K562 (cell line): ENCODE data around the gene NOSIP. TPM values are rescaled to one million over a fixed set of nuclear protein-coding genes. Genes with fewer than 3 reads are reported as not detected.

Source experiments
- ADNP ChIP-seq: fragments of 200-800 bp; sonication (Bioruptor generic); IDR thresholded peaks from 2 replicates; pipeline ENCODE4 v1.6.1; 2016; ENCODE audit warnings: missing genetic modification characterization, missing compliant biosample characterization
- COPS2 ChIP-seq: fragments of 450-650 bp; conservative IDR thresholded peaks from 2 replicates; pipeline ENCODE4 v1.6.1; 2016; ENCODE audit warnings: mild to moderate bottlenecking, moderate library complexity
- EP400 ChIP-seq: fragments of 450-650 bp; IDR thresholded peaks from 2 replicates; pipeline ENCODE4 v1.6.1; 2017; ENCODE audit warnings: antibody characterized with exemption, mild to moderate bottlenecking, moderate library complexity
- HOXB6 ChIP-seq: fragments of 250-450 bp; sonication (Bioruptor Pico); IDR thresholded peaks from 2 replicates; pipeline ENCODE4 v1.5.1; 2022; ENCODE audit warnings: mild to moderate bottlenecking, borderline replicate concordance
- JUND ChIP-seq, 2 experiments: IDR thresholded peaks; 2 replicates in 1 of 2; 3 replicates in 1 of 2; pipeline ENCODE4 v1.6.1; 2011; ENCODE audit warnings: borderline replicate concordance in 2 of 2, low read depth in 2 of 2, low read length in 2 of 2, improper control_type of control experiment in 1 of 2, missing biosample characterization in 1 of 2, missing genetic modification characterization in 1 of 2, missing genetic modification reagents in 1 of 2
- KDM2B ChIP-seq: fragments of 250-450 bp; sonication (Bioruptor Pico); IDR thresholded peaks from 2 replicates; pipeline ENCODE4 v1.8.0; 2021; ENCODE audit warnings: mild to moderate bottlenecking, moderate library complexity
- PHB2 ChIP-seq: fragments of 450-650 bp; IDR thresholded peaks from 2 replicates; pipeline ENCODE4 v1.6.1; 2017; ENCODE audit warnings: low read depth
- RAD51 ChIP-seq: fragments of 450-650 bp; IDR thresholded peaks from 2 replicates; pipeline ENCODE4 v1.7.1; 2016; ENCODE audit warnings: low read depth, mild to moderate bottlenecking, borderline replicate concordance
- RFX7 ChIP-seq: fragments of 250-450 bp; sonication (Bioruptor Pico); IDR thresholded peaks from 2 replicates; pipeline ENCODE4 v1.5.1; 2021; ENCODE audit warnings: mild to moderate bottlenecking
- SMARCA5 ChIP-seq: fragments of 450-650 bp; IDR thresholded peaks from 2 replicates; pipeline ENCODE4 v1.6.1; 2016
- TGIF2 ChIP-seq: sonication (generic); formaldehyde crosslinking; IDR thresholded peaks from 2 replicates; pipeline ENCODE4 v1.8.1; 2022; ENCODE audit warnings: mild to moderate bottlenecking, missing genetic modification reagents, moderate library complexity
- TRIM24 ChIP-seq, 2 experiments: fragments of 450-650 bp; IDR thresholded peaks; 2 replicates each; pipeline ENCODE4 v1.6.1; 2016
- U2AF1 ChIP-seq: fragments of 200-400 bp; formaldehyde crosslinking; optimal IDR thresholded peaks from 2 replicates; pipeline ENCODE3; 2017; ENCODE audit warnings: mild to moderate bottlenecking, low read depth, low read length, moderate library complexity
- ZKSCAN1 ChIP-seq: fragments of 150-350 bp; IDR thresholded peaks from 2 replicates; pipeline ENCODE4 v1.6.1; 2016; ENCODE audit warnings: low read depth, low read length
- ZNF41 ChIP-seq: fragments of 250-450 bp; sonication (Bioruptor Pico); conservative IDR thresholded peaks from 2 replicates; pipeline ENCODE4 v1.4.0; 2020; ENCODE audit warnings: mild to moderate bottlenecking
- ZNF764 ChIP-seq: fragments of 250-450 bp; sonication (Bioruptor Pico); IDR thresholded peaks from 2 replicates; pipeline ENCODE4 v1.4.0; 2020; ENCODE audit warnings: low read depth, mild to moderate bottlenecking, moderate library complexity
- polyA plus RNA-seq, 8 experiments: library from polyadenylated mRNA; depleted of rRNA in 4 of 8; stranded (reverse) in 5 of 8; unstranded in 3 of 8; fragments of >200 nt; fragmentation: Nextera tagmentation in 2 of 8; fragmentation: Illumina TruSeq in 1 of 8; extraction: Ambion mirVana in 2 of 8; extraction: Trizol in 1 of 8; gene quantifications; 2 replicates each; pipeline versions ENCODE4 v1.2.1 to v1.2.3, GENCODE V29; 2011 to 2014; ENCODE audit warnings: inconsistent platforms in 1 of 8, missing spikeins in 1 of 8
- total RNA-seq, 7 experiments: library from RNA; depleted of rRNA in 6 of 7; stranded (reverse); fragments of >200 nt in 6 of 7; fragmentation: Illumina TruSeq in 2 of 7; extraction: Trizol in 2 of 7; gene quantifications; 2 replicates each; pipeline versions ENCODE4 v1.2.1 to v1.2.3, GENCODE V29; 2011 to 2021; ENCODE audit warnings: low replicate concordance in 1 of 7
- TF ChIP-seq, protein P1 (sequence below): sonication (generic); formaldehyde crosslinking; IDR thresholded peaks from 2 replicates; pipeline ENCODE4 v1.8.1; 2023; ENCODE audit warnings: mild to moderate bottlenecking, missing genetic modification reagents
- TF ChIP-seq, protein P2 (sequence below): fragments of 250-450 bp; sonication (Bioruptor Pico); IDR thresholded peaks from 2 replicates; pipeline ENCODE4 v1.8.0; 2022; ENCODE audit warnings: moderate library complexity, mild to moderate bottlenecking, inconsistent platforms
- TF ChIP-seq, protein P3 (sequence below): sonication (generic); formaldehyde crosslinking; IDR thresholded peaks from 2 replicates; pipeline ENCODE4 v1.8.0; 2022; ENCODE audit warnings: mild to moderate bottlenecking, missing genetic modification reagents, borderline replicate concordance
- TF ChIP-seq, protein P4 (sequence below): IDR thresholded peaks from 2 replicates; pipeline ENCODE4 v1.6.1; 2012; ENCODE audit warnings: low read depth, low read length, improper control_type of control experiment, borderline replicate concordance

Gene NOSIP
- total and polyA plus RNA-seq, 9 of the 15 experiments (the other 6 are each of a cell fraction or from before 2014, with no cell fraction given) = 14.4 to 153 (median 79.9) TPM

DNA sequence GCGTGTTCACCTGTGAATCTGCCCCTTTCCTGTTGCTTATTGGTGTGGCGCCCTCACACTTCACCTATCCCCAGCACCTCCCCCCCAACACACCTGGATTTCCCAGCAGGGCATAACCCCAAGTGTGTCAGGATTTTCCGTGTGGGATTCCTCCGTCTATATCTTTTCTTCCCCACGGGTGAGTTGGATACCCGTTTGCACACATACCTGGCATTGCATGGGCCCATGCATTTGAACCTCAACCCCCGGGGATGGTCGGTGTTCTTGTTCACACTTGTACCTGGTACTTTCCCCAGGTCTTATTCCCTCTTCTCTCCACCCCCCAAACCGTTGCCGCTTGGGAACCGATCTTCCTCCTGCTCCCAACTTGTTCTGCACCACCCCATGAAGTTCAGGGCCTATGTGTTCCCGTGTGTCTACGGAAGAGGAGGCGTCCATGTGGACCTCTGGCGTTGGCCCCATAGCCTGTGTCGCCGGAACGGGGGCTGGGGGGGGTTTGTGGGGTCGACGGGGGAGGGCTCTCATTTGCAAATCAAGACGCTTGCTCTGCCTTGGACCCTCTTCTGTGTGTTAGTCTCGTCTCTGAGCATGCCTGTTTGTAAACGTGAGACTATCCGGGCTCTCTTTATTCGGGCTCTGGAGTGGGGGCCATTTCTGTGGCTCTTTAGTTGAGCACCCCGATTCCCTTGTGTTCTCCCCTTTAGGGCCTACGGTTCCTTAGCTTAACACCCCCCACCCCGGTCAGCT lies 12.3 kb upstream of the NOSIP start (continued):
- TF ChIP-seq, protein P1, sequence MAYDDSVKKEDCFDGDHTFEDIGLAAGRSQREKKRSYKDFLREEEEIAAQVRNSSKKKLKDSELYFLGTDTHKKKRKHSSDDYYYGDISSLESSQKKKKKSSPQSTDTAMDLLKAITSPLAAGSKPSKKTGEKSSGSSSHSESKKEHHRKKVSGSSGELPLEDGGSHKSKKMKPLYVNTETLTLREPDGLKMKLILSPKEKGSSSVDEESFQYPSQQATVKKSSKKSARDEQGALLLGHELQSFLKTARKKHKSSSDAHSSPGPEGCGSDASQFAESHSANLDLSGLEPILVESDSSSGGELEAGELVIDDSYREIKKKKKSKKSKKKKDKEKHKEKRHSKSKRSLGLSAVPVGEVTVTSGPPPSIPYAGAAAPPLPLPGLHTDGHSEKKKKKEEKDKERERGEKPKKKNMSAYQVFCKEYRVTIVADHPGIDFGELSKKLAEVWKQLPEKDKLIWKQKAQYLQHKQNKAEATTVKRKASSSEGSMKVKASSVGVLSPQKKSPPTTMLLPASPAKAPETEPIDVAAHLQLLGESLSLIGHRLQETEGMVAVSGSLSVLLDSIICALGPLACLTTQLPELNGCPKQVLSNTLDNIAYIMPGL (CRISPR knock-in tag) = no peak
- no peak for TF ChIP-seq PHB2
- TF ChIP-seq ZNF41 (CRISPR knock-in tag) = no peak
- TF ChIP-seq U2AF1 = no peak
- no peak for TF ChIP-seq KDM2B (CRISPR knock-in tag)
- no peak for TF ChIP-seq SMARCA5
- no peak for TF ChIP-seq ZNF764 (CRISPR knock-in tag)
- no peak for TF ChIP-seq TGIF2 (CRISPR knock-in tag)
- no peak for TF ChIP-seq HOXB6 (CRISPR knock-in tag)
- no peak for TF ChIP-seq RFX7 (CRISPR knock-in tag)
- no peak for TF ChIP-seq TRIM24 (IDR thresholded peaks at IDR 0.05)
- TF ChIP-seq COPS2 = no peak
- TF ChIP-seq, protein P2, sequence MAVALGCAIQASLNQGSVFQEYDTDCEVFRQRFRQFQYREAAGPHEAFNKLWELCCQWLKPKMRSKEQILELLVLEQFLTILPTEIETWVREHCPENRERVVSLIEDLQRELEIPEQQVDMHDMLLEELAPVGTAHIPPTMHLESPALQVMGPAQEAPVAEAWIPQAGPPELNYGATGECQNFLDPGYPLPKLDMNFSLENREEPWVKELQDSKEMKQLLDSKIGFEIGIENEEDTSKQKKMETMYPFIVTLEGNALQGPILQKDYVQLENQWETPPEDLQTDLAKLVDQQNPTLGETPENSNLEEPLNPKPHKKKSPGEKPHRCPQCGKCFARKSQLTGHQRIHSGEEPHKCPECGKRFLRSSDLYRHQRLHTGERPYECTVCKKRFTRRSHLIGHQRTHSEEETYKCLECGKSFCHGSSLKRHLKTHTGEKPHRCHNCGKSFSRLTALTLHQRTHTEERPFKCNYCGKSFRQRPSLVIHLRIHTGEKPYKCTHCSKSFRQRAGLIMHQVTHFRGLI = no peak
- TF ChIP-seq JUND (IDR thresholded peaks at IDR 0.05; ENCODE audit: borderline replicate concordance, low read depth, low read length) = no peak
- no peak for TF ChIP-seq JUND (tag; IDR thresholded peaks at IDR 0.05; ENCODE audit: borderline replicate concordance, low read depth, low read length)
- TF ChIP-seq RAD51 = no peak
- no peak for TF ChIP-seq ADNP
- no peak for TF ChIP-seq EP400
- TF ChIP-seq, protein P3, sequence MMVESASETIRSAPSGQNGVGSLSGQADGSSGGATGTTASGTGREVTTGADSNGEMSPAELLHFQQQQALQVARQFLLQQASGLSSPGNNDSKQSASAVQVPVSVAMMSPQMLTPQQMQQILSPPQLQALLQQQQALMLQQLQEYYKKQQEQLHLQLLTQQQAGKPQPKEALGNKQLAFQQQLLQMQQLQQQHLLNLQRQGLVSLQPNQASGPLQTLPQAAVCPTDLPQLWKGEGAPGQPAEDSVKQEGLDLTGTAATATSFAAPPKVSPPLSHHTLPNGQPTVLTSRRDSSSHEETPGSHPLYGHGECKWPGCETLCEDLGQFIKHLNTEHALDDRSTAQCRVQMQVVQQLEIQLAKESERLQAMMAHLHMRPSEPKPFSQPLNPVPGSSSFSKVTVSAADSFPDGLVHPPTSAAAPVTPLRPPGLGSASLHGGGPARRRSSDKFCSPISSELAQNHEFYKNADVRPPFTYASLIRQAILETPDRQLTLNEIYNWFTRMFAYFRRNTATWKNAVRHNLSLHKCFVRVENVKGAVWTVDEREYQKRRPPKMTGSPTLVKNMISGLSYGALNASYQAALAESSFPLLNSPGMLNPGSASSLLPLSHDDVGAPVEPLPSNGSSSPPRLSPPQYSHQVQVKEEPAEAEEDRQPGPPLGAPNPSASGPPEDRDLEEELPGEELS (CRISPR knock-in tag) = no peak
- TF ChIP-seq, protein P4, sequence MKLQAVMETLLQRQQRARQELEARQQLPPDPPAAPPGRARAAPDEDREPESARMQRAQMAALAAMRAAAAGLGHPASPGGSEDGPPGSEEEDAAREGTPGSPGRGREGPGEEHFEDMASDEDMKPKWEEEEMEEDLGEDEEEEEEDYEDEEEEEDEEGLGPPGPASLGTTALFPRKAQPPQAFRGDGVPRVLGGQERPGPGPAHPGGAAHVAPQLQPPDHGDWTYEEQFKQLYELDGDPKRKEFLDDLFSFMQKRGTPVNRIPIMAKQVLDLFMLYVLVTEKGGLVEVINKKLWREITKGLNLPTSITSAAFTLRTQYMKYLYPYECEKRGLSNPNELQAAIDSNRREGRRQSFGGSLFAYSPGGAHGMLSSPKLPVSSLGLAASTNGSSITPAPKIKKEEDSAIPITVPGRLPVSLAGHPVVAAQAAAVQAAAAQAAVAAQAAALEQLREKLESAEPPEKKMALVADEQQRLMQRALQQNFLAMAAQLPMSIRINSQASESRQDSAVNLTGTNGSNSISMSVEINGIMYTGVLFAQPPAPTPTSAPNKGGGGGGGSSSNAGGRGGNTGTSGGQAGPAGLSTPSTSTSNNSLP = no peak
- TF ChIP-seq ZKSCAN1 = no peak
